ENCODE data around the gene TMEM223.
"Not testable (repeated sequence)": the region's sequence is repeated elsewhere in the genome, so short reads cannot be mapped to it uniquely, and the experiment has no call there.

TMEM223 gene

DNA sequence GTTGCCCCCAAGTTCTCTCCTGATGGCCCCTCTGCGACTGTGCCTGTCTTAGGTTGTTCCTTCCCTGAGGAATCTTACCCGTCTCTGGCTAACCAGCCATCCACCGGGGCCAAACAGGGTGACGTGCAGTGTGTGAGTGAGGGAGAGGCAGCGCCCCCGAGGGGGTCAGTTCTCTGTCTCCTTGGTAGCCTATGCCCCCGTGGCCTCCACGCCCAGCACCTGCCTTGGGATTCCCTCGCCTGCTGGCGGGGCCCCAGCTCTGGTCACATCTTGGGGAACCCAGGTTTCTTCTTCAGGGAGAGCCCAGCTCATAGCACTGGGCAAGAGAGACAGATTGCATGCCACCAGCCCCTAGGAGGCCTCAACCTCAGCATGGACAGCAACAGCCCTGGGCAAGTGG is 7.7 kb upstream of the TMEM223 start:
- no peak for DNase-seq

DNA sequence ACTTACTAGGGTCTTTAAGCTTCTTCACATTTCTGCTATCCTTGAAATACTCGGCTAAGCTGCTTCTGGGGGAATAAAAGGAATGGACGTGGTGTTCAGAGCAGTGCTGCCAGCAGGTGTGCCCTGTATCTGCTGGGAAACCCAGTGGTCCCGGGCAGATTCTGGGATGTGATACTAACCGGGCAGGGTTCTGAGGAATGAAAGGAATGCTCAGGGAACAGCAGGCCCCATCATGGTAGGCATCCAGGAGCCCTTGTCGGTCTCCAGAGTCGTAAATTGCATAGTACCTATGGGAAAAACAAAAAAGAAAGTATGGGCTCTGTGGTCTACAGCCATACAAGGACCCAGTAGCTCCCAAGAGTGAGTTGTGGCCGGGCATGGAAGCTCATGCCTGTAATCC is 4.5 kb upstream of the TMEM223 start:
- DNase-seq: no peak

DNA sequence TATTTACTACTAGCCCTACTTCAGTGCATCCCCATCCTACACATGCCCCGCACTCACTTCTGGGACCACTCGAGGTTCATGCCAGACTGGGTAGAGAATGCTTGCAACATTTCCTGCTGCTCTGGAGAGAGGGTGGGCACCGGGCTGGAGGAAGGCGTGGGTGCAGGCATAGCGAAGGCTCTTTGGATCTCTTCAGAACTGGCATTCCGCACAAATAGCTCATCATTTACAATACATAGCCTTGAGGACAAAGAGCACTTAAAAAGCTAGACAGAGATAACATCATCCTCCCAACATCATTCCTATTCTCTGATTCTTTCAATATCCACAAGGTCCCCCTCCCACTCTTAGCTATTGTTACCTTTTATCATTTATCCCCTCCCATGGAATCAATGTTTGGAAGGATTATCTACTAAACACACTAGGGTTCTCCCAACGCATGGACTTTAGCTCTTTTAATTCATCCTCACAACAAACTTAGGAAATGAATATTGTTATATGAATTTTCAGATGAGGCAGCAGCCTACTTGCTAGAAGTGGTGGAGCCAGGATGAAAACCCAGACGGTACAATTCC is 2.5 kb upstream of the TMEM223 start:
- DNase-seq: no peak

DNA sequence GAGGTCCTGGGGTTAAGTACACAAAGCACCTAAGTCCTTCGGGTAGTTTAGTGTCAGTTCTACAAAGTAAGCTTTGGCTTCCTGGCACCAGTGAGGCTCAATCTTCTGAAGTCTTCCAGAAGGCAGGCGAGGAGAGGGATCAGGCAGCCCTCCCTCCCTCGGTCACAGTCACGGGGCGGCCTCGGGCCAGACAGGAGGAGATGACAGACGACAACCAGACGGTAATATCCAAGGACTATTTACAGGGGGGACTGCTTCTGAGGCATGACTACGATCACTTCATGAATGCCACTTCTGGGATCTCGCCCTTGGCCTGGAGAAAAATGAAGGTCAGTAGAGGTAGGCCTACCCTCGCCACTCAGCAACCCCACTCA is 383 bp upstream of the TMEM223 start:
- DNase-seq: no peak

DNA sequence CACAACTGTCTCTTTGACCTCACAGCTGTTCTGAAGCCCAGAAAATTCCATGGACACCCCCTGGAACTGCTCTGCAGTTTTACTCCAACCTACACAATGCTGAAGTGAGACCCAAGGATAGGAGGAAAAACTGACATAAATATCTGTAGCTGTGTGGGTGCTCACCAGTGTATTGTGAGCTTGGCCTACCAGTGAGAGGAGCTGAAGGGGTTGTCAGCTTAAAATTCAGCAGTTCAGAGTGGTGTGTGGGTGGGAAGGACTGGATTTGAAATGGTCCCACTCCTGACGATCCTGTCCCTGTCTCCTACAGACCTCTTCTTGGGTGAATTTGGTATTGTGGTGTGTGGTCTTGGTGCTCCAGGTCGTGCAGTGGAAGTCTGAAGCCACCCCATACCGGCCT is 2.2 kb downstream of the TMEM223 start:
- no peak for DNase-seq

DNA sequence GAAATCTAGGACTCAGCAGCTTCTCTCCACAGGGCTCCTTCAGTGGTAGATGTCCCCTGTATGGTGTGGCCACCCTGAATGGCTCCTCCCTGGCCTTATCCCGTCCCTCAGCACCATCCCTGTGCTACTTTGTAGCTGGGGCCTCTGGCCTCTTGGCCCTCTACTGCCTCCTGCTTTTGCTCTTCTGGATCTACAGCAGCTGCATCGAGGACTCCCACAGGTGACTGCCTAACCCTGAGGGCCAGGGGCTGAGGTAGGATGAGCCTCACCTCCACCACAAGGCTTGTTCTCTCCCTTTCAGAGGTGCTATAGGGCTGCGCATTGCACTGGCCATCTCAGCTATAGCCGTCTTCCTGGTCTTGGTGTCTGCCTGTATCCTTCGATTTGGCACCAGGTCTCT is 2.8 kb downstream of the TMEM223 start:
- DNase-seq: no peak

DNA sequence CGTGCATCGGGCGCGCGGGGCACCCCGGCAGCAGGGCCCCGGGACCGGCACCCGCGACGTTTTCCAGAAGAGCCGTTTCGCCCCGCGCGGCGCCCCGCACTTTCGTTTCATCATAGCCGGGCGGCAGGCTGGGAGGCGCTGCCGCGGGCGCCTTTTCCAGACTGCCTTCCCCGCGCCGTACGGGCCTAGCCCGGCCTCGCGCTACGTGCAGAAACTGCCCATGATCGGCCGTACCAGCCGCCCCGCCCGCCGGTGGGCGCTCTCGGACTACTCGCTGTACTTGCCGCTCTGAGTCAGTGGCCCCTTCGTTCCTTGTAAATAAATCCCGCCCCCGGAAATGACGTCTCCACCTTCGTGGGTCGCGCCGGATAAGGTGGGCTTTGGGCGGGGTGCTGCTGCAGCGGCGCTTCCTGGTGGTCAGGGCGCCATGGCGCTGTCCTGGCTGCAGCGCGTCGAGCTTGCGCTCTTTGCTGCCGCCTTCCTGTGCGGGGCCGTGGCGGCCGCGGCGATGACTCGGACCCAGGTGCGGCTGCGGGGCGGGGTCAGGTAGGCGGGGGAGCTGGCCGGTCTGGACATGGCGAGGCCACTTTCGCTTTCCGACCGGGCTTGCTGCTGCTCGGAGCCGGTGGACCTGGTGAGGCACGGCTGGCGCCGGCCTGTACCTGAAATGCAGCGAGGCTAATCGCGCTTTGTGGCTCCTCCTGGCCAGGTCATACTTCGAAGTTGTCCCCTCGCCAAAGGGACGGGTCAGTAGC is 4.6 kb downstream of the TMEM223 start, which contains the start of gene TMEM179B:
TSS of gene TMEM179B (plus strand) at position 398 of the 755 bp plus-strand sequence. CDS start at position 428, 30 bp downstream.
- DNase-seq: peak; percentile 97

GRCh38 chr11:62786318-62787004 is 5.3 kb downstream of the TMEM223 start:
- DNase-seq: peak; percentile 87

DNA sequence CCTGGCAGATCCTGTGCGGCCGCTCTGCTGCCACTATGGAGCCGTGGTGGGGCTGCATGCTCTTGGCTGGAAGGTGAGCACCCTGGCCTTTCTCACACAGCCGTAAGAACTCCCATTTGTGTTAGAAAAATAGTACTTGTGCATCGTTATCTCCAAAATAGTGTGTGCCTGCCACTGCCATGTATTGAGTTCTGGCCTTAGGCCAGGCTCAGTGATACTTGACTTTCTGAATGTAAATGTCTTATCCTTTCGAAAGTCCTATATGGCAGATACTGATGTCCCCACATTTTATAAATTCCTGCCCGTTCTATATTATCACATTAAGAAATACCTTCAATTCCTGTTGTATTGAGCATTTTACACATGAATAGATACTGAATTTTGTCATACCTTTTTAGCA is 9.1 kb downstream of the TMEM223 start:
- no peak for DNase-seq

DNA sequence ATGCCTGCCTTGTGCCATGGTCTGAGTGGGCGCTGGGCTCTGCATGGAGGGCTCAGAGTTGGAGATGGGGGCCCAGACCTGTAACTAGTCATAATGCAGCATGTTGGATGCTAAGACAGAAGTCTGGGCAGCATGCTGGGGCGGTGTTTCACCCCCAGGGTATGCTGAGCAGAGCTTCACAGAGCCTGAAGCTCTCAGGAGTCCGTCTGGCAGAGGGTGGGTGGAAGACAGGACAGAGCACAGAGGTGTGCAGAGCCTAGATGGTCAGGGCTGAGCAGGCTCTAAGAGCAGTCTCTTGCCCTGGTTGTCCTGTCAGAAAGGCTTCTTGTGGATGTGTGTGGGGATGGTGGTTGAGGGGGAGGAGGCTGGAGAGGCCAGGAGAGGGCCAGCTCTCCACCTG is 13.4 kb downstream of the TMEM223 start:
- no peak for DNase-seq

- DNase-seq: no peak
Observed at GRCh38 chr11:62777389-62777788, 14.4 kb downstream of the TMEM223 start.

GRCh38 chr11:62775646-62776045 is 16.2 kb downstream of the TMEM223 start:
- DNase-seq: no peak

GRCh38 chr11:62774407-62774806 is 17.4 kb downstream of the TMEM223 start:
- no peak for DNase-seq

DNA sequence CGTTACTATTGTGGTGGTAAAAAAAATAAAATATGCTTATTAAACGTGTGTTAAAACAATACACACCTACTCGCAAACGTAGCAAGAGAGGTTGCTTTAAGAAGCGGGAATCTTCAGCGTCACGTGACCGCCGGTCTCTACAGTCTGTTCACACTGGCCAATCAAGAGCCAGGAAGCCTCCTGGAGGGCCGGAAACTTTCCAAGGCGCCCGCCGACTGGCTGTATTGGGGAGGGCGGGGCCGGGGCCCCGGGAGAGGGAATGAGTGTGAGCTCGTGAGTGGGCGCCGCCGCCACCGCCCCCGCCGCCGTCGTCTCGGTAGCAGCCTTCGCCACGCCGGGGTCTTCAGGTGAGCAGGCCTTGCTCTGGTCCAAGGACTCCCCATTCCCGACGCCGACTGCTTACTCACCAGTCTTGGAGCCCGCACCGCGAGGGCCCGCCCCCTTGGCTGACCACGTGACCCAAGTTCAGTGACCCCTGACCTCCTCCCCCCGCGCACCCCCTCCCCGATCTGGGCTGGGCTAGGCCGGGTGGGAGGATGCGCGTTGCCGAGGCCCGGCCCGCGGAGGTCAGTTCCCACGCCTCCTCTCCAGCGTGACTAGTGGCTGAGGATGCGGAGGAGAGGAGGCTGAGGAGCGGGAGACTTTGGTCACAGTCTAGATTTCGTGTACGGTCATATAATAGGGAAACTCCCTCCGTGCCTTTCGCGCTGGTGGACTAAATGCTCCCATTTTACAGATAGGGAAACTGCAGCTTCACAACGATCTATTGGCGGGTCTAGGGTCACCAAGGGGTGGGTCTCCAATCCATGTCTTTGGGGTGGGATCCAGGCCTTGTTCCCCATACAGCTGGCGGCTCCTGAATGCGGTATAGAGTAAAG is 20.4 kb downstream of the TMEM223 start, which contains the start of gene TAF6L:
TSS of gene TAF6L (plus strand) at position 253 of the 878 bp plus-strand sequence. CDS start 4,388 bp downstream, outside the sequence.
- peak; percentile 96 for DNase-seq

DNA sequence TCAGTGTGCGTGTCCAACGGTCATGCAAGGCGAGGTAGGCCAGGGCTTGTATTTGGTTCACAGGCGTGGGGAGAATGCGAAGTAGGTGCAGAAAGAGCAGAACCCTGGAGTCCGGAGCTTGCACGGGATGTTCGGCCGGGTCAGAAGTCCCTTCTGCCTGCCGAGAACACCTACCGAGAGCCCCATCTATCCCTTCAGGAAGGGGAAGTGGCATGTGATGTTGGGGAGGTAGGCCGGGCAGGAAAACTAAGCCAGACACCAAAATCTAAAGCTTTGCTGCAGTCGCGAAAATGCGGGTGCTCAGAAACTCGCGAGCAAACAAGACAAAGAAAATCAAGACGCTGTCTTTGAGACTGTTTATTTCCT is 21.0 kb downstream of the TMEM223 start:
- DNase-seq: no peak

DNA sequence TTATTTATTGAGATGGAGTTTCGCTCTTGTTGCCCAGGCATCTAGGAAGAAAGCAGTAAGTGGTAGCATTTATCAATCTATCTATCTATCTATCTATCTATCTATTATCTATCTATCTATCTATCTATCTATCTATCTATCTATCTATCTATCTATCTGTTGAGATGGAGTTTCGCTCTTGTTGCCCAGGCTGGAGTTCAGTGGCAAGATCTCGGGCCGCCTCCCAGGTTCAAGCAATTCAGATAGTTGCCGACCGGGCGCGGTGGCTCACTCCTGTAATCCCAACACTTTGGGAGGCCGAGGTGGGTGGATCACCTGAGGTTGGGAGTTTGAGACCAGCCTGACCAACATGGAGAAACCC is 31.0 kb downstream of the TMEM223 start:
- not testable (repeated sequence) for DNase-seq

GRCh38 chr11:62757846-62758788 is 33.7 kb downstream of the TMEM223 start:
- DNase-seq: no peak

- no peak for DNase-seq
Observed at GRCh38 chr11:62755086-62755615, 36.7 kb downstream of the TMEM223 start.

- DNase-seq: peak; percentile 96
Observed at GRCh38 chr11:62753736-62754603, 37.8 kb downstream of the TMEM223 start, which contains the start of gene ZBTB3. Gene ZBTB3 (minus strand): TSS chr11:62754160. CDS start chr11:62753664, 496 bp downstream.

DNA sequence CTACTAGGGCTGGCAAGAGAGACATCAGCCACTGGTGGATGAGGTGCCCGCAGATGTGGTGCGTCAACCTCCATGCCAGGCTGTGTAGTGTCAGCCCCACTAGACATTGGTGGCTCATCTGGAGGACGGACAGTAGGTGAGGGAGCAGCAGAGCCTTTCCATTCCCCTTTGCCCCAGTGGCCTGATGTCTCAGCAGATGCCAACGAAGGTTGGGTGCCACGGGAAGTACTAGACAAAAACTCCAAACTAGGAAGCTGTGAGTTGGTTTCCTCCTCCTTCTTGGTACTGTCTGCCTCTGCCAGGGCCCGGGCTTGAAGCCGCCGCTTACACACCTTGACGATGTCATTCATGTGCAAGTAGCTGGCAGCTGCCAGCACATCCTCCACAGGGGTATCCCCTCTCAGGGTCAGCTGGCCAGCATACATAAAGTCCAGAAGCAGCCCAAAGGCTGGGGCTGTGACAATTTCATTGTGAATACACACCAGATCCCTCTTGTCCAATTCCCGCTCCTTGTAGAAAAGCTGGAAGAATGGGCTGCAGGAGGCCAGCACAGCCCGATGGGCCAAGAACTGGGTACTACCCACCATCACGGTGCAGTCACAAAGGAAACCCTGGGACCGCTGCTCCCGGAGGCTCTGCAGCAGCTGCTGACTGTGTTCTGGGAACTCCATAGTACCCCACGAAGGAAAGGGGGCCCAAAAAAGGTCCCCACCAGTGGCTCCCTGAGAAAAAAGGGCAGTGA is 38.6 kb downstream of the TMEM223 start:
- DNase-seq: no peak

Data from activated naive CD4-positive, alpha-beta T cell treated with Interleukin-2 at 50 U/mL for 16 hours (primary cell).